NT2/D1 (cell line): ENCODE data around the gene RGMA.

Source experiments
- SUZ12 ChIP-seq: IDR thresholded peaks from 2 replicates; pipeline ENCODE4 v1.6.1; 2011; ENCODE audit not compliant: insufficient read length, insufficient read depth; ENCODE audit errors: extremely low read depth
- YY1 ChIP-seq: IDR thresholded peaks from 2 replicates; pipeline ENCODE4 v1.6.1; 2011; ENCODE audit not compliant: insufficient read length, insufficient read depth
- ZNF274 ChIP-seq: IDR thresholded peaks from 2 replicates; pipeline ENCODE4 v1.6.1; 2011; ENCODE audit warnings: mild to moderate bottlenecking, low read depth, low read length

GRCh38 chr15:93093765-93094164 is 4.8 kb upstream of the RGMA start:
- TF ChIP-seq YY1 (no peak), ZNF274 (no peak), SUZ12 (no peak)
